GM18502 (cell line): Measurements from ENCODE around the gene MUC13.
"Not testable (repeated sequence)": the region's sequence is repeated elsewhere in the genome, so short reads cannot be mapped to it uniquely, and the experiment has no call there.

Source experiments
- ATAC-seq: cut with Tn5 transposase; IDR thresholded peaks from one replicate; pipeline ENCODE4 v1.9.1; 2021; ENCODE audit warnings: mild to moderate bottlenecking; ENCODE audit not compliant: unreplicated experiment, poor library complexity

Gene MUC13

GRCh38 chr3:124934577-124934976 lies at the start of gene MUC13:
Gene MUC13 (minus strand): TSS chr3:124934751. CDS start chr3:124934712, 39 bp downstream.
- no peak for ATAC-seq

GRCh38 chr3:124982855-124983254 lies 48.3 kb upstream of the MUC13 start:
- ATAC-seq: no peak

- no peak for ATAC-seq
These were observed 46.9 kb upstream of the MUC13 start for GRCh38 chr3:124981472-124981871.

- no peak for ATAC-seq
These were observed 44.1 kb upstream of the MUC13 start for GRCh38 chr3:124978627-124979026.

GRCh38 chr3:124976383-124976782 lies 41.8 kb upstream of the MUC13 start:
- no peak for ATAC-seq

- ATAC-seq: no peak
These were observed 40.1 kb upstream of the MUC13 start for GRCh38 chr3:124974691-124975090.

GRCh38 chr3:124973290-124973689 lies 38.7 kb upstream of the MUC13 start:
- ATAC-seq: no peak

GRCh38 chr3:124972457-124972856 lies 37.9 kb upstream of the MUC13 start:
- ATAC-seq: no peak

GRCh38 chr3:124969963-124970722 lies 35.6 kb upstream of the MUC13 start:
- ATAC-seq: no peak

GRCh38 chr3:124969190-124969589 lies 34.6 kb upstream of the MUC13 start:
- ATAC-seq: no peak

GRCh38 chr3:124967964-124968363 lies 33.4 kb upstream of the MUC13 start:
- ATAC-seq: no peak

- no peak for ATAC-seq
These were observed 32.2 kb upstream of the MUC13 start for GRCh38 chr3:124966521-124967445.

- ATAC-seq: no peak
These were observed 30.9 kb upstream of the MUC13 start for GRCh38 chr3:124965413-124965812.

- ATAC-seq: no peak
These were observed 29.8 kb upstream of the MUC13 start for GRCh38 chr3:124964387-124964786.

- ATAC-seq: no peak
These were observed 29.2 kb upstream of the MUC13 start for GRCh38 chr3:124963755-124964154.

- no peak for ATAC-seq
These were observed 27.9 kb upstream of the MUC13 start for GRCh38 chr3:124962403-124962940.

- ATAC-seq: no peak
These were observed 26.1 kb upstream of the MUC13 start for GRCh38 chr3:124960698-124961097.

GRCh38 chr3:124960105-124960504 lies 25.6 kb upstream of the MUC13 start:
- no peak for ATAC-seq

GRCh38 chr3:124957951-124958350 lies 23.4 kb upstream of the MUC13 start:
- not testable (repeated sequence) for ATAC-seq

- no peak for ATAC-seq
These were observed 17.8 kb upstream of the MUC13 start for GRCh38 chr3:124952282-124952855.
